Right lobe of liver (tissue), 4 donors: Measurements from ENCODE around the gene ASZ1.

Source experiments
- CTCF ChIP-seq, 4 donors: fragments of 200-600 bp in 3 of 4; fragments of 450-650 bp in 1 of 4; IDR thresholded peaks; one replicate each; pipeline versions ENCODE4 v1.5.1 to v1.8.0; 2016 to 2022; ENCODE audit warnings: antibody characterized with exemption in 4 of 4, mild to moderate bottlenecking in 2 of 4
- POLR2A ChIP-seq: fragments of 450-650 bp; IDR thresholded peaks from one replicate; pipeline ENCODE4 v1.6.1; 2017; ENCODE audit warnings: antibody characterized with exemption, mild to moderate bottlenecking
- donor health status: DM: no; HTN: no; CAD: no.
- donor health status: DM: no; HTN: no; CAD: no.
- donor health status: DM: no; HTN: yes; CAD: no.

GRCh38 chr7:117375380-117375779, 51.9 kb downstream of the ASZ1 start:
- TF ChIP-seq CTCF (IDR thresholded peaks at IDR 0.05) (peak in 1 of 4 donors; percentile 8), POLR2A (no peak)
